GM20431 (cell line): ENCODE results near the gene COX20.

Experiments
- in situ Hi-C: fragments of 300-500 bp; cut with MseI, MboI; formaldehyde crosslinking; loops from one replicate; pipeline ENCODE4 v1.15.0; 2020; ENCODE audit warnings: low sequenced_read_pairs; ENCODE audit not compliant: unreplicated experiment

The COX20 gene

GRCh38 chr1:244850099-244850852 is 14.8 kb downstream of the COX20 start:
- in situ Hi-C loops: no loop called here

- in situ Hi-C loops: no loop called here
These were observed 15.4 kb downstream of the COX20 start for GRCh38 chr1:244850896-244851295.

GRCh38 chr1:244851546-244852231 is 16.2 kb downstream of the COX20 start:
- in situ Hi-C loops: no loop called here

GRCh38 chr1:244852694-244853093 is 17.2 kb downstream of the COX20 start:
- in situ Hi-C loops: no loop called here

GRCh38 chr1:244854166-244854565 is 18.7 kb downstream of the COX20 start:
- in situ Hi-C loops: no loop called here

- in situ Hi-C loops: no loop called here
These were observed 19.6 kb downstream of the COX20 start for GRCh38 chr1:244854865-244855578.

GRCh38 chr1:244857761-244858160 is 22.3 kb downstream of the COX20 start:
- in situ Hi-C loops: no loop called here

- in situ Hi-C loops: no loop called here
These were observed 22.9 kb downstream of the COX20 start for GRCh38 chr1:244858357-244858756.

GRCh38 chr1:244860078-244860477 is 24.6 kb downstream of the COX20 start:
- in situ Hi-C loops: no loop called here

GRCh38 chr1:244860914-244861610 is 25.6 kb downstream of the COX20 start:
- in situ Hi-C loops: no loop called here

GRCh38 chr1:244861683-244862082 is 26.2 kb downstream of the COX20 start:
- in situ Hi-C loops: no loop called here

- in situ Hi-C loops: no loop called here
These were observed 26.9 kb downstream of the COX20 start for GRCh38 chr1:244862354-244862698.

GRCh38 chr1:244862699-244863490 is 27.4 kb downstream of the COX20 start:
- in situ Hi-C loops: no loop called here

GRCh38 chr1:244863491-244864252 is 28.2 kb downstream of the COX20 start:
- in situ Hi-C loops: no loop called here

GRCh38 chr1:244864253-244865027 is 29.0 kb downstream of the COX20 start, which contains the start of gene HNRNPU:
Gene HNRNPU (minus strand): TSS chr1:244864543. CDS start chr1:244864307, 236 bp downstream.
- in situ Hi-C loops: no loop called here

- in situ Hi-C loops: no loop called here
These were observed 29.5 kb downstream of the COX20 start for GRCh38 chr1:244865028-244865371.

GRCh38 chr1:244865820-244866219 is 30.4 kb downstream of the COX20 start:
- in situ Hi-C loops: no loop called here

- in situ Hi-C loops: no loop called here
These were observed 30.9 kb downstream of the COX20 start for GRCh38 chr1:244866355-244866754.
